Kidney (tissue), 14 donors: Measurements from ENCODE around the gene IZUMO4. TPM values are rescaled to one million over a fixed set of nuclear protein-coding genes. Genes with fewer than 3 reads are reported as not detected.

Experiments
- DNase-seq, 5 donors: peaks; one replicate each; pipeline ENCODE4 v3.0.0-alpha.2; 2013 to 2020
- FAIRE-seq: peaks from 2 replicates; lab custom pipeline; 2012; peaks lifted over from hg19 to GRCh38; lab: Jason Lieb, UNC
- H3K27ac ChIP-seq, 2 donors: one replicate each; pipeline ENCODE4 v1.7.0; 2013; ENCODE audit warnings: low read depth in 2 of 2, low read length in 2 of 2, inconsistent platforms in 1 of 2
- H3K27me3 ChIP-seq: one replicate; pipeline ENCODE4 v1.7.1; 2013; ENCODE audit warnings: low read length, inconsistent platforms; ENCODE audit not compliant: control insufficient read depth, insufficient read depth
- H3K36me3 ChIP-seq, 3 donors: one replicate each; pipeline versions ENCODE4 v1.7.0 to v1.7.1; 2013; ENCODE audit warnings: low read length in 3 of 3, control low read depth in 1 of 3, inconsistent platforms in 1 of 3; ENCODE audit not compliant: insufficient read depth in 3 of 3, control insufficient read depth in 2 of 3
- H3K4me1 ChIP-seq, 3 donors: one replicate each; pipeline versions ENCODE4 v1.7.0 to v1.7.1; 2013; ENCODE audit warnings: low read length in 3 of 3, inconsistent platforms in 1 of 3, low read depth in 1 of 3; ENCODE audit not compliant: control insufficient read depth in 2 of 3, insufficient read depth in 2 of 3
- H3K4me3 ChIP-seq, 3 donors: one replicate each; pipeline versions ENCODE4 v1.7.0 to v1.8.1; 2013; ENCODE audit warnings: low read length in 3 of 3, control low read depth in 1 of 3, inconsistent platforms in 1 of 3
- H3K9ac ChIP-seq, 3 donors: one replicate each; pipeline versions ENCODE4 v1.7.0 to v1.7.1; 2013; ENCODE audit warnings: low read length in 3 of 3, control low read depth in 1 of 3, inconsistent platforms in 1 of 3
- H3K9me3 ChIP-seq, 3 donors: one replicate each; pipeline versions ENCODE4 v1.7.0 to v1.7.1; 2013; ENCODE audit warnings: low read length in 3 of 3, control low read depth in 1 of 3, inconsistent platforms in 1 of 3; ENCODE audit not compliant: control insufficient read depth in 2 of 3, insufficient read depth in 1 of 3
- intact Hi-C: fragments of 100-400 bp; cut with DNase I; formaldehyde crosslinking; loops from one replicate; pipeline ENCODE4 v1.11.1; 2022
- polyA plus RNA-seq: library from polyadenylated mRNA; stranded (reverse); fragments of 350-450 nt; fragmentation: Illumina TruSeq; extraction: RNeasy Lipid Tissue Mini Kit (QIAGEN cat#74804); gene quantifications from one replicate; pipeline ENCODE4 v1.2.3, GENCODE V29; 2014; ENCODE audit warnings: low read depth, low replicate concordance; ENCODE audit not compliant: insufficient read depth
- total RNA-seq: library from RNA; stranded (reverse); fragmentation: NEBNext Ultra II Directional; extraction: Animal tissue kit (Norgen Biotek cat#: 25700); gene quantifications from one replicate; pipeline ENCODE4 v1.2.1, GENCODE V29; 2021
- TF ChIP-seq, protein P1 (sequence below): IDR thresholded peaks from 3 replicates; pipeline ENCODE4 v1.5.1; 2012; ENCODE audit warnings: mild to moderate bottlenecking, moderate library complexity, borderline replicate concordance; ENCODE audit not compliant: insufficient read depth; ENCODE audit errors: extremely low read depth
- donor health status: control.
- donor health status: control.
- donor health status: control.
- donor health status: control.
- donor health status: control.
- donor health status: DM: yes; HTN: yes; CAD: no.
- donor health status: Normal renal cell carcinoma (clear cell type).

The IZUMO4 gene
- total and polyA plus RNA-seq, 2 donors from 2014 or later: 4.3 to 8.9 TPM

GRCh38 chr19:2059422-2060201 is 37.1 kb upstream of the IZUMO4 start:
- peak overlapping the region in 2 of 3 donors; percentile 8 to 63 for H3K9ac ChIP-seq
- DNase-seq (peak; percentile 75 to 96 (median 85)), FAIRE-seq (no peak)
- TF ChIP-seq, protein P1, sequence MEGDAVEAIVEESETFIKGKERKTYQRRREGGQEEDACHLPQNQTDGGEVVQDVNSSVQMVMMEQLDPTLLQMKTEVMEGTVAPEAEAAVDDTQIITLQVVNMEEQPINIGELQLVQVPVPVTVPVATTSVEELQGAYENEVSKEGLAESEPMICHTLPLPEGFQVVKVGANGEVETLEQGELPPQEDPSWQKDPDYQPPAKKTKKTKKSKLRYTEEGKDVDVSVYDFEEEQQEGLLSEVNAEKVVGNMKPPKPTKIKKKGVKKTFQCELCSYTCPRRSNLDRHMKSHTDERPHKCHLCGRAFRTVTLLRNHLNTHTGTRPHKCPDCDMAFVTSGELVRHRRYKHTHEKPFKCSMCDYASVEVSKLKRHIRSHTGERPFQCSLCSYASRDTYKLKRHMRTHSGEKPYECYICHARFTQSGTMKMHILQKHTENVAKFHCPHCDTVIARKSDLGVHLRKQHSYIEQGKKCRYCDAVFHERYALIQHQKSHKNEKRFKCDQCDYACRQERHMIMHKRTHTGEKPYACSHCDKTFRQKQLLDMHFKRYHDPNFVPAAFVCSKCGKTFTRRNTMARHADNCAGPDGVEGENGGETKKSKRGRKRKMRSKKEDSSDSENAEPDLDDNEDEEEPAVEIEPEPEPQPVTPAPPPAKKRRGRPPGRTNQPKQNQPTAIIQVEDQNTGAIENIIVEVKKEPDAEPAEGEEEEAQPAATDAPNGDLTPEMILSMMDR: no peak
- H3K4me3 ChIP-seq: peak overlapping the region in 1 of 3 donors; percentile 28
- peaks cover 0 to 43% (median 20%) of the 10 kb centered on the region in 3 donors for H3K4me1 ChIP-seq
- H3K27ac ChIP-seq: peak overlapping the region; percentile 97 to 99
- H3K36me3 ChIP-seq: no peaks in the 10 kb centered on the region
- intact Hi-C loops: no loop called here
- H3K27me3 ChIP-seq: no peaks in the 10 kb centered on the region
- H3K9me3 ChIP-seq: no peaks in the 10 kb centered on the region

DNA sequence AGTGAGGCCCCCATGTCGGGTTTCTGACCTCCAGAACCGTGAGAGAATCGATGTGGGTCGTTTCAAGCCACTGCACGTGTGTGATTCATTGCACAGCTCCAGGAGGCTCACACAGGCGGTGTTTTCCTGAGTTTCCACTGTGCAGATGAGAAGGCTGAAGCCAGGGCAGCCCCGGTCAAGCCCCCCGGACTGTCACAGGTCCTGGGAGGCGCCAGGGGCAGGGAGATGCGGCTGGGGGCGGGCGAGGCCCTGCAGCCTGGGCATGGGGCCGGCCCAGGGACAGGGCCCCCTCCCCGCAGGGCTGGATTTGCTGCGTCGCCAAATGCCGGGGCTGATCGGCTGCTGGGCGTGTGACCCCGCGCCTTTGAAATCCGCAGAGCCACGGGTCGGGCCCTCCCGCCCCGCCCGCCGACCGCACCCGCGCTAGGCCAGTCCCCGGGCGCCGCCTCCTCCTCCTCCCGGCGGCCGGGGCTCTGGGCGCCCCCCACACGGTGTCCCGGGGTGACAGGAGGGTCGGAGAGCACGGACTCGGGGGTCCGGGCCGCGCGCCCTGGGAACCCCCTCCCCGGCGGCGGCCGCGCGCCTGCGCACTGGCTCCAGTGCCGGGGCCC is 35.7 kb upstream of the IZUMO4 start:
- Histone ChIP-seq H3K4me1 (peaks cover 0 to 39% (median 17%) of the 10 kb centered on the region in 3 donors), H3K27me3 (no peaks in the 10 kb centered on the region), H3K27ac (peak overlapping the region; percentile 97 to 99), H3K4me3 (peak overlapping the region; percentile 13 to 50 (median 44)), H3K9me3 (no peaks in the 10 kb centered on the region), H3K9ac (peak overlapping the region; percentile 14 to 63 (median 26)), H3K36me3 (no peaks in the 10 kb centered on the region)
- intact Hi-C loops: no loop called here
- TF ChIP-seq, protein P1: no peak
- peak in 2 of 5 donors; percentile 87 to 94 for DNase-seq
- no peak for FAIRE-seq

DNA sequence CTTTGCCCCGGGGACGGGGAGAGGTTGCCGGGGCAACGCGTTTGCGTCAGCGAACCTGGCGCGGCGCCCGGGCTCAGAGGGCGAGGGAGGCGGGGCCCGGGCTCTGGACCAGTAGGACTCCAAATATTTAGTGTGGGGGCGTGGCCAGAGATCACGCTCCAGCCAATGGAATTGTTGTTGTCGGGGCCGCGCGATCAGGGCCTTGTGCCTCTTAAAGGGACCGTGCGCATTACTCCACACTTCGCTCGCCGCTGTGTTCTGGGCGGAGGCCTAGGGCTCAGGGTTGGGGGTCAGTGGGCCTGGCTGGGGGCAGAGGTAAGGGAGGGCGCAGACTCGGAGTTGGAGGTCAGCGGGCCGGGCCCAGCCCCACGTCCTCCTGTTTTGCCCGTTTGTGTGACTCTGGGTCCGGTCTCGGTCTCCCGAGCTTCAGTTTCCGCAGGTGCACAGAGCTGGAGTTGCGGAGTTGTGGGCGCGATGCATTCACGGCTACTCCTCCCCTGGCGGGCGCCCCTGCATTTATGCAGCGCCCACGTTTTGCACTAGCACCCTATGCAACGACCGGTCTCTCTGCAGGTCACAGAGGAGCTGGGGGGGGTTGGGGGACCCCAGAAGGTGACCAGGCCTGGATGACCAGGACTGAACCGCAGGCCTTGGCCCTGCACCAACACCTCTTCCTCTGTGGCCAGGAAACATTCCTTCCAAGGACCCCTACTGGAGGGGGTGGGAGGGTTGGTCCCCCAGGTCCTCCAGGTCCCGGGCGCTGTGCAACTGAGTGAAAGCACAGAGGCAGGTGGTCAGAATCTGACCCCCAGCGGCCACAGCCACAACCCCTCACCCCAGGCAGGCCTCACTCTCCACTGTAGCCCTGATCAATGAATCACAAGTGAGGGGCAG is 35.0 kb upstream of the IZUMO4 start:
- TF ChIP-seq, protein P1: no peak
- Histone ChIP-seq H3K9me3 (no peaks in the 10 kb centered on the region), H3K27me3 (no peaks in the 10 kb centered on the region), H3K27ac (peak overlapping the region; percentile 97 to 99), H3K4me1 (peaks cover 0 to 36% (median 17%) of the 10 kb centered on the region in 3 donors), H3K36me3 (no peaks in the 10 kb centered on the region), H3K9ac (peak overlapping the region; percentile 16 to 86 (median 30)), H3K4me3 (peak overlapping the region; percentile 56 to 80 (median 67))
- intact Hi-C loops: no loop called here
- FAIRE-seq (peak; percentile 97), DNase-seq (peak; percentile 99 to 100 (median 99))
